ENCODE data around the gene CCDC192.
"Not testable (repeated sequence)": the region's sequence is repeated elsewhere in the genome, so short reads cannot be mapped to it uniquely, and the experiment has no call there.

GRCh38 chr5:127713083-127713482 is 9.9 kb downstream of the CCDC192 start:
- not testable (repeated sequence) for TF ChIP-seq CTCF (IDR thresholded peaks at IDR 0.05); EP300 (IDR thresholded peaks at IDR 0.05; ENCODE audit: low read depth); POLR2AphosphoS5 (IDR thresholded peaks at IDR 0.05); POLR2A (IDR thresholded peaks at IDR 0.05)

Measured in transverse colon (tissue), 4 donors.